Spinal cord (tissue), 10 donors: ENCODE results near the gene CFAP97D1. TPM values are rescaled to one million over a fixed set of nuclear protein-coding genes. Genes with fewer than 3 reads are reported as not detected.
A peak's percentile ranks its signal among the peaks of the same experiment; 100 is the strongest.

Experiments
- DNase-seq, 6 donors: peaks; one replicate each; pipeline versions ENCODE4 v3.0.0 to v3.0.0-alpha.2; 2013 to 2015; ENCODE audit warnings: low spot score in 6 of 6, low read depth in 4 of 6
- H3K27ac ChIP-seq: one replicate; pipeline ENCODE4 v1.5.1; 2013; ENCODE audit warnings: low read depth, low read length, control low read depth
- H3K27me3 ChIP-seq: one replicate; pipeline ENCODE4 v1.6.1; 2013; ENCODE audit warnings: low read length; ENCODE audit not compliant: control insufficient read depth, insufficient read depth
- H3K36me3 ChIP-seq: one replicate; pipeline ENCODE4 v1.6.1; 2013; ENCODE audit warnings: low read length; ENCODE audit not compliant: control insufficient read depth, insufficient read depth
- H3K4me1 ChIP-seq: one replicate; pipeline ENCODE4 v1.6.1; 2013; ENCODE audit warnings: low read length; ENCODE audit not compliant: control insufficient read depth, insufficient read depth
- H3K4me3 ChIP-seq: one replicate; pipeline ENCODE4 v1.5.1; 2013; ENCODE audit warnings: low read depth, low read length, control low read depth
- H3K9me3 ChIP-seq: one replicate; pipeline ENCODE4 v1.6.1; 2013; ENCODE audit warnings: low read length; ENCODE audit not compliant: control insufficient read depth, insufficient read depth
- WGBS: methylation state at CpG from one replicate; pipeline ENCODE4 v1.1.5; 2013; ENCODE audit warnings: missing lambda C conversion rate; ENCODE audit not compliant: insufficient coverage; 5-methylcytosine and 5-hydroxymethylcytosine counted together
- polyA plus RNA-seq, 2 donors: library from polyadenylated mRNA; unstranded; fragments of 120-200 nt; gene quantifications; one replicate each; pipeline ENCODE4 v1.2.1, GENCODE V29; 2013; ENCODE audit not compliant: insufficient read length in 2 of 2
- total RNA-seq, 2 donors: library from RNA; depleted of rRNA in 1 of 2; stranded (reverse); fragments of 120-200 nt in 1 of 2; fragments of >200 nt in 1 of 2; gene quantifications; one replicate each; pipeline versions ENCODE4 v1.2.3 to v1.2.4, GENCODE V29; 2013 to 2014
- donor health status: healthy.

Gene CFAP97D1
- total and polyA plus RNA-seq, 4 donors = 0.10 to 0.16 (median 0.12) TPM; not detected in 1

- 55% methylated on average over 2 of the region's 7 CpGs for WGBS
- Histone ChIP-seq H3K4me1 (peaks cover 4% of the 10 kb centered on the region), H3K27ac (no peak overlapping the region), H3K9me3 (no peaks in the 10 kb centered on the region), H3K27me3 (no peaks in the 10 kb centered on the region), H3K36me3 (peaks cover 30% of the 10 kb centered on the region), H3K4me3 (no peak overlapping the region)
- peak in 5 of 6 donors; percentile 45 to 89 (median 62) for DNase-seq
Observed at GRCh38 chr17:43766413-43767052, 13.7 kb upstream of the CFAP97D1 start.

DNA sequence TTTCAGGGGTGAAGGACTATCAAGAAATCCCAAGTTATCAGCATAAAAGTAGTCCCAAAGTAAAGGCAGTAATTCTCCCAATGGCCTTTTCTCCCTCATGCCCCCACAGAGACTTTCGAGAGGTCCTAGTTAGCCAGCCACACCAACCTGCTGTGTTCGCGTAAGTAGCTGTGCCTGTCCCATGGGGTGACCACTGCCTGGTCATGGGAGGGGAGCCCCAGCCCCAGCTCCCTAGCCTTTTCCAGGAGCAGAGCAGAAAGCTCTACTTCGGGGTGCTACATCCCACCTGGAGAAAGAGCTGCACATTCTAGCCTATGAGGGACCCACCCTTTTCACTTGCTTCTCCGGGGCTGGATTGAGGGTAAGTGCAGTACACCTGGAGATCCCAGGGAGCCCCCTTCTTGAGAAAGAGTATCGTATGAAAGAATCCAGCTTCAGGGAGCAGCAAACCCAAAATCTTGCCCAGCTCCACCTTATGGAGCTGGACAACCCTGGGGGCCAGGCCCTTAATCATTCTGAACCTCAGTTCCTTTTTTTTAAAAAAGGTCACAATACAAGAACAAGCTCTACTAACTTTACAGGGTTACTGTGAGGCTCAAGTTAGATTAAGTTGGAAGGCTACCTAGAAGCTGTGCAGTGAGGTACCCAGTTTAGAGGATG is 13.1 kb upstream of the CFAP97D1 start:
- Histone ChIP-seq H3K36me3 (peaks cover 36% of the 10 kb centered on the region), H3K4me3 (no peak overlapping the region), H3K4me1 (peaks cover 4% of the 10 kb centered on the region), H3K9me3 (no peaks in the 10 kb centered on the region), H3K27ac (no peak overlapping the region), H3K27me3 (no peaks in the 10 kb centered on the region)
- WGBS = 87% methylated on average over 3 of the region's 6 CpGs
- no peak for DNase-seq

DNA sequence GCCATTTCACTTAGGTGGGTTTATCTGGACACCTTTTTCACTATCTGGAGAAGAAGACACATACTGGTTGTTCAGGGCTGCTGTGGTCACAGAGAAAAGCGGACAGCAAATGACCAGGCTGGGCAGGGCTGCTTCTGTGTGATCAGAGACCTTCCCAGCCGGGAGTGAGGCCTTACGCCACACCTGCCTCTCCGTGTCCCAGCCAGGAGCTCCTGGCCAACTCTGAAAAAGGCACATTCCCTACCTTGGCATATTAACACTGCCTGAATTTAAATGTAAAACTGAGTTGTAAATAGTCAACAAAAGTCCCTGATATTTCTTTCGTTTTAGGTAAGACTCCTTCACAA is 12.5 kb upstream of the CFAP97D1 start:
- Histone ChIP-seq H3K36me3 (peaks cover 41% of the 10 kb centered on the region), H3K27me3 (no peaks in the 10 kb centered on the region), H3K4me1 (peaks cover 4% of the 10 kb centered on the region), H3K4me3 (no peak overlapping the region), H3K9me3 (no peaks in the 10 kb centered on the region), H3K27ac (no peak overlapping the region)
- WGBS = 94% methylated on average over 2 of the region's 5 CpGs
- no peak for DNase-seq

- Histone ChIP-seq H3K27ac (no peak overlapping the region), H3K36me3 (peaks cover 48% of the 10 kb centered on the region)
Observed at GRCh38 chr17:43768382-43768781, 11.9 kb upstream of the CFAP97D1 start.

GRCh38 chr17:43768943-43769342 is 11.3 kb upstream of the CFAP97D1 start:
- H3K27ac ChIP-seq = no peak overlapping the region

More at GRCh38 chr17:43768382-43768781, 11.9 kb upstream of the CFAP97D1 start:
- Histone ChIP-seq H3K4me3 (no peak overlapping the region), H3K9me3 (no peaks in the 10 kb centered on the region), H3K27me3 (no peaks in the 10 kb centered on the region), H3K4me1 (peaks cover 4% of the 10 kb centered on the region)
- WGBS = 70% methylated on average over 1 of the region's 9 CpGs
- no peak for DNase-seq

DNA sequence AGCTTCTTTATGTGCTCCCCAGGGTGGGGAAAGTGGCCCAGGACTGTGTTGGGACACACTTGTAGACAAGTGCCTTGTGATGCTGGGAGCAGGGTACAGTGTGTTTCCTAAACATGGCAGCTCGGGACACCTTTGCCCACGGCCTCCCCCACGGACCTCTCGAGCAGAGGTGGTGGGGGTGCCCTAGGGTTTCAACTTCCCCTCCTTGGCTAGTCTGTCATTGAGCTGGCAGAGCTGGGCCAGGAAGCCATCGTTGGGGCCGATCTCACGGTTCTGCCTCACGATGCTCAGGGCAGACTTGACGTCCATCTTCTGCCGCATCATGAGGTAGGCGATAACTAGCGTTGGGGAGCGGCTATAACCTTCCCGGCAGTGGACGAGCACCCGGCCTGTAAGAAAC is 10.8 kb upstream of the CFAP97D1 start:
- DNase-seq = no peak
- H3K4me1 ChIP-seq = peaks cover 4% of the 10 kb centered on the region
- H3K4me3 ChIP-seq = no peak overlapping the region
- no peaks in the 10 kb centered on the region for H3K27me3 ChIP-seq
- WGBS = 91% methylated on average over 16 of the region's 16 CpGs
- no peaks in the 10 kb centered on the region for H3K9me3 ChIP-seq
- H3K36me3 ChIP-seq = peaks cover 59% of the 10 kb centered on the region
- H3K27ac ChIP-seq = no peak overlapping the region

More at GRCh38 chr17:43768943-43769342, 11.3 kb upstream of the CFAP97D1 start:
- 86% methylated on average over 4 of the region's 7 CpGs for WGBS
- Histone ChIP-seq H3K36me3 (peaks cover 54% of the 10 kb centered on the region), H3K9me3 (no peaks in the 10 kb centered on the region), H3K4me3 (no peak overlapping the region), H3K4me1 (peaks cover 4% of the 10 kb centered on the region), H3K27me3 (no peaks in the 10 kb centered on the region)
- no peak for DNase-seq

DNA sequence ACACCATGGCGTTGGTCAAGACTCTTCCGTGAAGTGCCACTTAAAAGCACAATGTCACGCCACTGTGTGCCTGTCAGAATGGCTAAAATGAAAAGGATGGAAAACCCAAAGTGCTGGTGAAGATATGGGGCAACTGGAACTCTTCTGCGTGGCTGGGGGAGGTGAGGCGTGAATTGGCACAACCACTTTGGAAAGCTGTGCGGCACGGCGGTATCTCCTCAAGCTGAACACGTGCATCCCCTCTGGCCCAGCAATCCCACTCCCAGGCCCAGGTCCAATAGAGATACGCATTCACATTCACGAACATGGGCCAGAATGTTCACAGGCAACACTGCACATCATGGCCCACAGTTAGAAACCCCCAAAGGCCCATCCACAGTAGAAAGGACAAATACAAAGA is 10.4 kb upstream of the CFAP97D1 start:
- Histone ChIP-seq H3K27ac (no peak overlapping the region), H3K4me3 (no peak overlapping the region), H3K4me1 (peaks cover 4% of the 10 kb centered on the region), H3K9me3 (no peaks in the 10 kb centered on the region), H3K27me3 (no peaks in the 10 kb centered on the region), H3K36me3 (peaks cover 63% of the 10 kb centered on the region)
- 96% methylated on average over 11 of the region's 11 CpGs for WGBS
- DNase-seq = no peak

- H3K27ac ChIP-seq = no peak overlapping the region
- peaks cover 66% of the 10 kb centered on the region for H3K36me3 ChIP-seq
- WGBS = 83% methylated on average over 1 of the region's 2 CpGs
- no peak overlapping the region for H3K4me3 ChIP-seq
- H3K4me1 ChIP-seq = peaks cover 4% of the 10 kb centered on the region
- H3K9me3 ChIP-seq = no peaks in the 10 kb centered on the region
- no peak for DNase-seq
- H3K27me3 ChIP-seq = no peaks in the 10 kb centered on the region
Observed at GRCh38 chr17:43770957-43771356, 9.3 kb upstream of the CFAP97D1 start.

- H3K36me3 ChIP-seq = peaks cover 71% of the 10 kb centered on the region
- WGBS = 93% methylated on average over 4 of the region's 9 CpGs
Observed at GRCh38 chr17:43771463-43771862, 8.8 kb upstream of the CFAP97D1 start.

More at GRCh38 chr17:43771463-43771862, 8.8 kb upstream of the CFAP97D1 start:
- no peak for DNase-seq
- no peaks in the 10 kb centered on the region for H3K9me3 ChIP-seq
- H3K27me3 ChIP-seq = no peaks in the 10 kb centered on the region
- no peak overlapping the region for H3K4me3 ChIP-seq
- H3K4me1 ChIP-seq = peaks cover 7% of the 10 kb centered on the region
- H3K27ac ChIP-seq = no peak overlapping the region
